Pulmonary artery endothelial cell (primary cell): ENCODE results near the gene ROS1. TPM values are rescaled to one million over a fixed set of nuclear protein-coding genes. Genes with fewer than 3 reads are reported as not detected.
"Not testable (repeated sequence)": the region's sequence is repeated elsewhere in the genome, so short reads cannot be mapped to it uniquely, and the experiment has no call there.

ENCODE experiments used
- DNase-seq: peaks from one replicate; pipeline ENCODE4 v3.0.0-alpha.2; 2011; ENCODE audit warnings: low read depth, low spot score
- total RNA-seq: library from RNA; depleted of rRNA; stranded (reverse); fragments of >200 nt; gene quantifications from 2 replicates; pipeline ENCODE4 v1.2.3, GENCODE V29; 2014

The ROS1 gene
- total RNA-seq, 1 donor from 2014 or later, result not detected

- DNase-seq, result no peak
These were observed 41.1 kb downstream of the ROS1 start for GRCh38 chr6:117384659-117385058.

GRCh38 chr6:117381749-117382148 lies 44.0 kb downstream of the ROS1 start:
- no peak for DNase-seq

GRCh38 chr6:117380298-117380697 lies 45.4 kb downstream of the ROS1 start:
- DNase-seq, result no peak

- DNase-seq, result no peak
These were observed 50.3 kb downstream of the ROS1 start for GRCh38 chr6:117375446-117375845.

GRCh38 chr6:117373211-117373813 lies 52.4 kb downstream of the ROS1 start:
- no peak for DNase-seq

GRCh38 chr6:117372289-117372688 lies 53.5 kb downstream of the ROS1 start:
- not testable (repeated sequence) for DNase-seq

GRCh38 chr6:117371492-117371891 lies 54.2 kb downstream of the ROS1 start:
- no peak for DNase-seq

GRCh38 chr6:117359581-117359980 lies 66.2 kb downstream of the ROS1 start:
- DNase-seq, result no peak

- DNase-seq, result no peak
These were observed 71.1 kb downstream of the ROS1 start for GRCh38 chr6:117354671-117355070.

- DNase-seq, result no peak
These were observed 73.2 kb downstream of the ROS1 start for GRCh38 chr6:117352466-117353081.

- DNase-seq, result no peak
These were observed 74.2 kb downstream of the ROS1 start for GRCh38 chr6:117351521-117351920.

GRCh38 chr6:117346142-117346930 lies 79.4 kb downstream of the ROS1 start:
- no peak for DNase-seq

GRCh38 chr6:117345292-117345610 lies 80.5 kb downstream of the ROS1 start:
- DNase-seq, result no peak

- DNase-seq, result no peak
These were observed 81.1 kb downstream of the ROS1 start for GRCh38 chr6:117344444-117345291.

GRCh38 chr6:117338567-117338966 lies 87.2 kb downstream of the ROS1 start:
- DNase-seq, result no peak

- no peak for DNase-seq
These were observed 95.8 kb downstream of the ROS1 start for GRCh38 chr6:117329926-117330325.

GRCh38 chr6:117328500-117328899 lies 97.2 kb downstream of the ROS1 start:
- no peak for DNase-seq

GRCh38 chr6:117328005-117328389 lies 97.7 kb downstream of the ROS1 start:
- no peak for DNase-seq

- no peak for DNase-seq
These were observed 98.4 kb downstream of the ROS1 start for GRCh38 chr6:117327149-117328004.

- no peak for DNase-seq
These were observed 99.3 kb downstream of the ROS1 start for GRCh38 chr6:117326396-117326795.

GRCh38 chr6:117317261-117317660 lies 108.5 kb downstream of the ROS1 start:
- no peak for DNase-seq
